ENCODE results near the gene EGFLAM. TPM values are rescaled to one million over a fixed set of nuclear protein-coding genes. Genes with fewer than 3 reads are reported as not detected.

EGFLAM gene
- total RNA-seq, 1 experiment from 2014 or later = 0.33 TPM

DNA sequence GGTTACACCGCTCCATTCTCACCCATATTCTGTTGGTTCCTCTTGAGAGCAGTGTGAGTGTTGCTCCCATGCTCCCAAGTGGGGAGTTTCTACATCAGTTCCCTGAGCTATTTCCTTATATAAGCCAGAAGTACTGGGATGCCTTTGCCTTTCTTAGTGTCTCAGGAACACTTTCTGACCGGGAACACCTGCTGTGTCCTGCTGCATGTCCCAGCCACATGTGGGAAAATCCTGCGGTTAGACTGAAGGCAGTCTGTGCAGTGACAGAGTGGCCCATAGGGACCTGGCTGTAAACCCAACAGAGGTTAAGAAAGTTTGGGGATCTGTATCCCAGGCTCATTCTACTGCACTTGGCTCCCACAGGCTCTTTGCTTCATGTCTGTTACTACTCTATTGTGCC, 126.0 kb downstream of the EGFLAM start:
- H2AK5ac ChIP-seq (ENCODE audit: insufficient read length, low read length) = no peak overlapping the region
- no peak overlapping the region for H3K27ac ChIP-seq (ENCODE audit: insufficient read length, low read depth, low read length)
- H3K9ac ChIP-seq (ENCODE audit: extremely low read depth, insufficient read length, low read length) = no peak overlapping the region
- TF ChIP-seq, protein P1, sequence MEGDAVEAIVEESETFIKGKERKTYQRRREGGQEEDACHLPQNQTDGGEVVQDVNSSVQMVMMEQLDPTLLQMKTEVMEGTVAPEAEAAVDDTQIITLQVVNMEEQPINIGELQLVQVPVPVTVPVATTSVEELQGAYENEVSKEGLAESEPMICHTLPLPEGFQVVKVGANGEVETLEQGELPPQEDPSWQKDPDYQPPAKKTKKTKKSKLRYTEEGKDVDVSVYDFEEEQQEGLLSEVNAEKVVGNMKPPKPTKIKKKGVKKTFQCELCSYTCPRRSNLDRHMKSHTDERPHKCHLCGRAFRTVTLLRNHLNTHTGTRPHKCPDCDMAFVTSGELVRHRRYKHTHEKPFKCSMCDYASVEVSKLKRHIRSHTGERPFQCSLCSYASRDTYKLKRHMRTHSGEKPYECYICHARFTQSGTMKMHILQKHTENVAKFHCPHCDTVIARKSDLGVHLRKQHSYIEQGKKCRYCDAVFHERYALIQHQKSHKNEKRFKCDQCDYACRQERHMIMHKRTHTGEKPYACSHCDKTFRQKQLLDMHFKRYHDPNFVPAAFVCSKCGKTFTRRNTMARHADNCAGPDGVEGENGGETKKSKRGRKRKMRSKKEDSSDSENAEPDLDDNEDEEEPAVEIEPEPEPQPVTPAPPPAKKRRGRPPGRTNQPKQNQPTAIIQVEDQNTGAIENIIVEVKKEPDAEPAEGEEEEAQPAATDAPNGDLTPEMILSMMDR (conservative IDR thresholded peaks at IDR 0.05) = no peak
- no peak overlapping the region for H2BK20ac ChIP-seq (ENCODE audit: low read depth, low read length, poor library complexity, severe bottlenecking)
- Mint-ChIP-seq H3K4me3 (no peak overlapping the region), H3K9me3 (no peaks in the 10 kb centered on the region; a peak in 2 of 5 replicates), H3K27ac (no peak overlapping the region), H3K4me1 (peaks cover 26 to 32% of the 10 kb centered on the region in 2 experiments), H3K36me3 (ENCODE audit: insufficient read depth in 1 of 3, low read depth in 3 of 3) (no peaks in the 10 kb centered on the region), H3K27me3 (ENCODE audit: low read depth) (no peaks in the 10 kb centered on the region)
- no peak overlapping the region for H2AFZ ChIP-seq (ENCODE audit: low read length)
- H3K79me2 ChIP-seq (ENCODE audit: insufficient read depth, low read length) = no peaks in the 10 kb centered on the region
- H2BK15ac ChIP-seq (ENCODE audit: low read depth, low read length) = no peak overlapping the region
- no peak overlapping the region for H4K5ac ChIP-seq (ENCODE audit: insufficient read length, low read depth, low read length)
- no peaks in the 10 kb centered on the region for H3K27me3 ChIP-seq (ENCODE audit: insufficient read depth, low read length)
- no peak overlapping the region for H3K4ac ChIP-seq (ENCODE audit: low read depth, low read length)
- no peak overlapping the region for H3K56ac ChIP-seq (ENCODE audit: insufficient read length, low read depth, low read length)
- H3K23me2 ChIP-seq (ENCODE audit: insufficient read length, low read depth, low read length, poor library complexity, severe bottlenecking) = no peaks in the 10 kb centered on the region
- H3K9me3 ChIP-seq (ENCODE audit: control insufficient read depth, low read depth, low read length) = no peaks in the 10 kb centered on the region
- H3T11ph ChIP-seq (ENCODE audit: low read length) = no peak overlapping the region
- H4K8ac ChIP-seq (replicated peaks; ENCODE audit: insufficient read length, low read depth, low read length) = no peak overlapping the region
- no peak overlapping the region for H3K18ac ChIP-seq (ENCODE audit: insufficient read length, low read depth, low read length)
- peaks cover 6% of the 10 kb centered on the region; the same call in 1 of the 2 replicates for H3K4me1 ChIP-seq (ENCODE audit: insufficient read depth, low read length)
- H3K14ac ChIP-seq (ENCODE audit: insufficient read depth, low read length) = no peak overlapping the region
- no peak overlapping the region for H2BK120ac ChIP-seq (ENCODE audit: low read depth, low read length, poor library complexity, severe bottlenecking)
- no peak overlapping the region for H3K4me2 ChIP-seq (ENCODE audit: insufficient read depth, insufficient read length, low read length)
- H4K91ac ChIP-seq (ENCODE audit: insufficient read length, low read depth, low read length) = no peak overlapping the region
- no peak overlapping the region for H2BK12ac ChIP-seq (ENCODE audit: insufficient read length, low read depth, low read length)
- H3K23ac ChIP-seq (ENCODE audit: insufficient read length, low read depth, low read length) = no peak overlapping the region
- no CpG with 5 or more reads among the region's 3 CpGs for WGBS (ENCODE audit: extremely low coverage, insufficient read length, low lambda C conversion rate)
- H3K79me1 ChIP-seq (ENCODE audit: insufficient read depth, low read depth, low read length, poor library complexity, severe bottlenecking) = no peaks in the 10 kb centered on the region
- no peak overlapping the region for H2BK5ac ChIP-seq (ENCODE audit: insufficient read length, low read length)
- DNase-seq = no peak
- H4K20me1 ChIP-seq (ENCODE audit: control insufficient read depth, insufficient read depth, insufficient read length) = no peaks in the 10 kb centered on the region
